ENCODE data around the gene BEGAIN.

Gene BEGAIN

DNA sequence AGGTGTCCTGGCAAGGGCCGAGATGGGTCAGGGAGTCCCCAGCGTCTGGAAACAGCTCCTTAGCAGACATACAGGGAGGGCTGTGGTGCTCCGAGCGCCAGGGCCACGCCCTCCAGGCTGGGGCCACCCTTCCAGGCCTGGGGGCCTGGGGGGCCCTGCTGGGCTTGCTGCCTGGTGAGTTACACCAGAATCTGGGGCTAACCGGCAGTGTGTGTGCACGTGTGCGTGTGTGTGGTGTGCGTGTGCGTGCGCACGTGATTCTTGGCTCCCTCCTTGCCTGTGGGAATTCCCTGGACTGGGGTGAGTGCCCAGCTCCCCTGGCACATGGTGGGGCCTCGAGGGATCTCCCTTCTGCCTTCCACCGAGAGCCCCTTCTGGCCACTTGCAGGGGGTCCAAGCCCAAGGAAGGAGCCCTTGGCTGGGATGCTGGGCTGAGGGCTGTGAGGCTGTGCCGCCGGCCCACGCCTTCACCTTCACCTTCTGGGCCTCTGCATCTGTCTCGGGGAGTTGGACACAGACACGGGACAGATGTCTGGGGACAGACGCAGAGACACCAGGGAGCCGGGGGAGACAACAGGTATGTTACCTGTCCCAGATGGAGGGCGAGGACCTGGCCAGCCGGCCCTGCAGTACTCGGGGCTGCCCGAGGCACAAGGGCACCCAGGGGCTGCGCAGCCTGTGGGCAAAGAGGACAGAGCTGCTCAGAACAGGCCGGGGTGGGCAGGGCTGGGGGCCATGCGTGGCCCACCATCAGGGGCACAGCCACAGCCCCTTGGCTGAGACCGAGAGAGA, 37.2 kb downstream of the BEGAIN start:
- DNase-seq (ENCODE audit: low read depth) = no peak

DNA sequence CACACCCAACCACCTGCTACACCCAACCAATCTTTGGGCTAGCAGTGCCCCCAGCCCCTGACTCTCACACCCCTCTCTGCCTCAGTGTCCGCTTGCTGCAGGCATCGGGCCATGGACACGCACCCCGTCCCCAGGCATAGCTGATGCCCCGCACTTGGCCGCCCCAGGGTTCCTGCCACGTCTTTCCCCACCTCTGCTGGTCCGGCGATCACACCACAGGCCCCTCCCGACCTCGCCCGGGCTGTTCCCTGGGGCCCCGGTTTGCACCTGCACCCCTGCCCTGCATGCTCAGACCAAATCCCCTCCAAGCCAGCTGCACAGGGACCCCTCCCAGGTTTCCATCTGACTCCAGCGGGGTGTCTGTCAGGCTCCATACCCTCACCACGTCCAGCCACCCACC, 38.3 kb downstream of the BEGAIN start:
- no peak for DNase-seq (ENCODE audit: low read depth)

DNA sequence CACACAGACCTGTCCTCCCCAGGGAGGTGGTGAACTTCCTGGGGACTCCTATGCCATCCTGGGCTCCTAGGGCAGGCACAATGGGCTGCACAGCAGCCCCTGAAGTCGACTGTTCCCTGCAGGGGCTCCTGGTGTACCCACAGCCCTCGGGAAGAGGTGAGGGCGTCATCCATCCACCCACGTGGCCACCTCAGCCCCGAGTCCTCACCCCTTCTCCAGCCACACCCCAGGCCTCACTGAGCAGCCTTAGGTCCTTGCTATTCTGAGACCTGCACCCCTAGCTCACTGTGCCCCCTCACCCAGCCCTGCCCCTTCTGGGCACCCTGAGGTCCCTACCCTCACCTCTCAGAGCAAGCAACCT, 38.9 kb downstream of the BEGAIN start:
- no peak for DNase-seq (ENCODE audit: low read depth)

DNA sequence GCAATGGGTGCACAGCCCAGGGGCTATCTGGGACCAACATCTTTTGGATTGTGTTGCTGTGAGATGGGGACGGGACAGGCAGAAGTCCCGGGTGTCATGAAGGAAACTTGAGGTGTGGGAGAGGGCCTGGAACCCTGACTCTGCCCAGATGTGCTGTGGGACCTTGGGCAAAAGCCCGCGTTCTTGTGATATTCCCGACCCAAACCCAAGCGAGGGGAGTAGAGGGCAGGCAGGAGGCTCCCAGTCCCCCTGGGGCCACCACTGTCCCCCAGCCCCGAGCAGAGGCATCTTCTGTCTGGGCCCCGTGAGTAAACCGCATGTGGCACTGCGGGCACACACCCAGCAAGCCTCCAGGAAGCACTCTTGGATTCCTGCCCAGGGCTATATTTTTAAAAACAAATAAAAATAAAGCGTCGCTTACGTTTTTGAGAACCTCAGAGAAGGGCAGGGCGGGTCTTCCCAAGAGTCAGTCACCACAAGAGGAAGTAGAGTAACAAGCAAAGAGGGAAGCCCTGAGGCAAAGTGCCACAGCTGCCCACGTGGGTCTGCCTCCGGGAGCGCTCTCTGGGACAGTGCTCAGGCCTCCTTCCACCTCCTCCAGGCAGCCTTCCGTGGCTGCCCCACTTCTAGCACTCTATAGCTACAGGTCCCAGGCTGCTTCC, 39.5 kb downstream of the BEGAIN start:
- peak; percentile 19 for DNase-seq (ENCODE audit: low read depth)

DNA sequence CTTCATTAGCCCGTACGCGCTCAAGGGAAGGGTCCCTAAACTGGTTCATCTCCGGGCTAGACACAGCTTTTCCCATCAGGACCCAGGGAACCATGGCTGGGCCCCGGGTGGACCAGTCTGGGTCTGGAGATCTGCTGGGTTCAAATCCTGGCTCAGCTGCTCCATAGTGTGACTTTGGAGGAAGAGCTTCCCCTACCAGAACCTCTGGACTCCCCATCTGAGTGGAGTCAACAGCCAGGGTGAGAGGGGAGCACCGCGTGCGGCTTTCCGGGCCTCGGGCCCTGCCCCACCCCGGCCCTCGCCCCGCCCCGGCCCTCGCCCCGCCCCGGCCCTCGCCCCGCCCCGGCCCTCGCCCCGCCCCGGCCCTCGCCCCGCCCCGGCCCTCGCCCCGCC, 41.2 kb downstream of the BEGAIN start:
- DNase-seq (ENCODE audit: low read depth) = no peak

DNA sequence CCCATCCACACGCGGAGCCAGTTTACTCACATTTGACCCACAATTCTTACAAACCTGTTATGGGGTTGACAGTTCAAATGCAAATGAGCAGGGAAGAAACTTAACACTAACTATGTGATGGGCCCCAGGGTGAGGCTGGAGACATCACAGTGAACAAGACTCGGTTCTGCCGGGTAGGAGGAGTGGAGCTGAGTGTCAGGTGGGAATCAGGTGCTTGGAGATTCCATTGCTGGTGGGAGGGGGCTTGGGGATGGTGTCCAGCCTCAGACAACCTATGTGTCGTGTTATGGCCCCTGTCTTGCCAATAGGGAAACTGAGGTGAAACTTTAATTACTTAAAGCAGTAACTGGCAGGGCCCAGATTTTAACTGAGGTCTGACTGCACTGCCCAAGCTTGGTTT, 41.9 kb downstream of the BEGAIN start:
- DNase-seq (ENCODE audit: low read depth) = no peak

DNA sequence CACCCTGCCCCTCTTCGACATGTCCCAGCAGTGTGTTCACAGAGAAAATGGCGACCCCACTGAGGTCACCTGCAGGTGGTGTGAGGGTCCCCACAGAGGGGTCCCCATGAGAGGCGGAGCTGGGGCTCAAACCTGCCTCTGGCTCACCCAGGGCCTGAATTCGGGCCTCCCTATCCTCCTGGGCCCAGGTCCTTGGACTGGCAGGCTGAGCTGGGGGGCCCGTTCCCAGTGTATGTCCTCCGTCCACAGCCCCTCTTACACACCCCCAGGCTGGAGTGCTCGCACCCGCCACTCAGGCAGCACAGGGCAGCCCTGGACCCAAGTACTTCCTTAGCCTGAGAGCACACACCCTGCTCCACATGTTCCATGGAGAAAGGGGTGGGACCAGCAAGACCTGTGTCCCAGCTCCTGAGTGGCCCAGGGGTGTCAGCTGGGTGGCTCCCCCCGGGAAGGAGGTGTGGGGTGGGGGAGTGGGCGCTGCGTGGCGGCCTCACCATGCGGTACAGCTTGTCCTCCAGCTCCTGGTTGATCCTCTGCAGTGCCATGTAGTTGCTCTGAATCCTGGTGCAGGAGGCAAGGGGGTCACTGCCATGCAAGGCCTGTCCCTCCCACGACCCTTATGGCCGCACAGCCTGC, 42.6 kb downstream of the BEGAIN start:
- no peak for DNase-seq (ENCODE audit: low read depth)

DNA sequence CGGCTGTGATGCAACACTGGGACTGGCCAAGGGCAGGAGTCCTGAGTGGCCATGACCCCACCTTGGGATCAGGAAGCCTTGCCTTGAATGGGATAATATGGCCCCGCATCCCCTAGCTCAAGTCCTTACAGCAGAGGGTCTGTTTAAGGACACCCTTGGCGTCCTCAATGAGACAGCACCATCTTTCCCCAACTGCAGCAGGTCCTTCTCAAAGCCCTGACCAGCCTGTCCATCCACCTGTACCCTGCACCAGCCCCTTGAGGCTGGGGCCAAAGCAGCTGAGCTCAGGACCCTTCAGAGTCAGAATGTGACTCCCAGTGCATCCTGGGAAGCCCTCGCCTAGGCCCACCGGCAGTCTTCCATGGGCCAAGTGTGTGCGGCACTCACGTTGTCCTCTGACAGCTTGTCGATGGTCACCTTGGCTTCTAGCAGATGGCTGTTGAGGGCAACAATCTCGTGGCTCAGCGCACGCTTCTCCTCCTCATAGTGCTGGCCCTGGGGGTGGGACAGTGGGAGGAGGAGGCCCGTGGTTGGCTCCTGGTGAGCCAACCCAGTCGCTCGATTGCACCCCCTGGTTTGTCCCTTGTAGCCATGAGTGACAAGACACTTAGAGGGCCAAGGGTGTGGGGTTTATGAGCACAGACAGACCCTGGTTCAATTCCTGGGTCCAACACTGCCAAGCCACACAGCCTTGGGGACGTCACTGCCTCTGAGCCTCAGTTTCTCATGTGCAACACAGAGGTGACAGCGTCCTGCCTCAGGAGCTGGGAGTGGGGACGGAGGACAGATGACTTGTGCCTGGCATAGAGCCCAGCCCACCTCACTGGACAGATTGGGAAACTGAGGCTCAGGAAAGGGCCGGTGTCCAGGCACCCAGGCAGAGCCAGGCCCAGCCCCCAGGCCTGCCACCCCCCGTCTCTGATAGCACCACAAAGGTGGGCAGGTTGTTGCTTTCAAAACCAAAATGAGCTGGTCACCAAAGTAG, 43.5 kb downstream of the BEGAIN start:
- no peak for DNase-seq (ENCODE audit: low read depth)

DNA sequence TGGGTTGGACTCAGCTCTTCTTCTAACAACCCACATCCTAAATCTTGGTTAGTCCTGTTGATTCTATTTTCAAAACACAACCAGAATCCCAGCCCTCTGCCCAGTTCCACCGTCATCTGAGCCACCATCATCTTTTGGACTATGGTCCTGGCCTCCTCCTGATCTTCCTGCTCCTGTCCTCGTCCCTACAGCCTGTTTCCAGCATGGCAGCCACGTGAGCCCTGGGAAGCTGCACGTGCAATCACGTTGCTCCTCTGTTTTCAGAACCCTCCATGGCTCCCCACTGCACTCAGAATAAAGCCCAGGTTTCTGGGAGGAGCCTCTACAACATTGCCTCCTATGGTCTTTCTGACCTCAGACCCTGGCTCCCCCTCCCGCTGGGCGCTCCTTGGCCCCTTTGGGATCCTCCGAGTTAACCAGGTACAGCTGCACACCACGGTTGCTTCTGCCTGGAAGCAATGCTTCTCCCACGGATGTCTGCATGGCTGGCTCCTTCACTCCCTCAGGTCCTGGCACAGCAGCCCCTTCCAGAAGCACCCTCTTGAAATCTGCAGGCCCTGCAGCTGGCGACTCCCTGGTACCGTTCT, 44.5 kb downstream of the BEGAIN start:
- no peak for DNase-seq (ENCODE audit: low read depth)

DNA sequence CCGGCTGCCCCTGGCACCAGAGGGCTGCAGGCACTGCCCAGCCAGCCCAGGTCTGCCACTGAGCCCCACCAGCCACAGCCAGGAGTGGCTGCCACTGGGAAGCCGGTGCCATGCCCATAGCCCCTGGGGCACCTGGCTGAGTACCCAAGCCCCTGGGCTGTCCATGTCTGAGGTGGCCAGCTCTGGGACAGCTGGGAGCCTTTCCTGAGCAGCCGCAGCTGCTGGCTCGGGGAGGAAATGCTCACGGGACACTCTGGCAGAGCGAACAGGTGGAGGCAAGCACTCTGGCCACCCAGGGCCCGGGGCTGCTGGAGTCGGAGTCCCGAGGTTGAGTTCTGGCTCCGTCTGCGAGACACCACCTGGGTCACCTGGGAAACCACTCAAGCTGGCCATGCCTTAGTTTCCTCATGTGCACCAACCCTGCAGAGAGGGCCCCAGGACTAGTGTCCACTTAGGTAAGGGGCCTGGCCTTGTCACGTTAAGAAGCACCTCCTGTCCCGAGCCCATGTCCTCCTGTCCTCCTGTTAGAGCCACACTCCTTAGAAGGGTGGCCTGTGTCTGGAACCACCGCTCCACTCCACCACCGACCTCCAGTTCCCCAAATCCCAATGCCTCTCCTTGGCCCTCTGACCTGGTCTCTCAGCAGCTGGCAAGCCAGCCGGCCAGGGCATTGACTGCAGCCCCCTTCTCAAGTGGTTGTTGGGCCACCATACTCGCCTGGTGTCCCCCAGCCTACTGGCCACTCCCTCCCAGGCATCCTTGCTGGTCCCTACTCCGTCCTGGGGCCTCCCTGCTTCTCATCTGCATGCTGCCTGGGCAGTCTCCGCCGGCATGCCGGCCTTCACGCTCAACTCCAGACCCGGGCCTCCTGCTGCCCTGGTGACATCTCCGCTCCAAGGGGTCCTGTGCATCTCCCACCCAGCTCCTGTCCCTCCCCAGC, 45.3 kb downstream of the BEGAIN start:
- DNase-seq (ENCODE audit: low read depth) = no peak

DNA sequence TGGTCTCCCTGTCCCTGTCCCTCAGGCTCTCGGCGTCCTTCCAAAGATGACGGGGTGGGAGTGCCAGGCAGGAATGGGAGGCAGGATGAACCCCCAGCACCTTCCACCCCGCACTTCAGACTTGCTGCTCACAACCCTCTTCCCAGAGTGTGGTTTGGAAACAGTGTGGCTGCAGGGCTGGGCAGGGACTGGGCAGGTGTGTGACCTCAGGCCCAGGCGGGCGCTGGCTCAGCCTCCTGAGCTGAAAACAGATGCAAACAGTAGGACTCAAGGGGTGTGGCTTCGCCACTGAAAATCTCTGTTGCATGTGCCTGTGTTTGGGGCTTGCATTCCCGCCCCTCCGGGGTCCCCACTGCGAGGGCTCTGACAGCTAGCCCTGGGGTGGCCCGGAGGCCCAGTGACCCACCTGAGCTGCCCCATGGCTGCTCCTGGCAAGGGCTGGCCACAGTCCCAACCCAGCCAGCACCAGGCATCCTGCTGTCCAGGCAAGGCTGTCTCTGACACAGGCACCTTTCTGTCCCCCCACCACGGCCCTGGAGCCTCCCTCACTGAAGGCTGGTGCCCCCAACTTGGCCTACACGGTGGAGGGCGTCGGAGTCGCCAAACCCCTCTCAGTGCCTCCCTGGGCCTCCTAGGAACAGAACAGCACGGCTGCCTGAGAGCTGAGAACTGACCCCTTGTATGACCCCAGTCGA, 46.1 kb downstream of the BEGAIN start:
- no peak for DNase-seq (ENCODE audit: low read depth)

DNA sequence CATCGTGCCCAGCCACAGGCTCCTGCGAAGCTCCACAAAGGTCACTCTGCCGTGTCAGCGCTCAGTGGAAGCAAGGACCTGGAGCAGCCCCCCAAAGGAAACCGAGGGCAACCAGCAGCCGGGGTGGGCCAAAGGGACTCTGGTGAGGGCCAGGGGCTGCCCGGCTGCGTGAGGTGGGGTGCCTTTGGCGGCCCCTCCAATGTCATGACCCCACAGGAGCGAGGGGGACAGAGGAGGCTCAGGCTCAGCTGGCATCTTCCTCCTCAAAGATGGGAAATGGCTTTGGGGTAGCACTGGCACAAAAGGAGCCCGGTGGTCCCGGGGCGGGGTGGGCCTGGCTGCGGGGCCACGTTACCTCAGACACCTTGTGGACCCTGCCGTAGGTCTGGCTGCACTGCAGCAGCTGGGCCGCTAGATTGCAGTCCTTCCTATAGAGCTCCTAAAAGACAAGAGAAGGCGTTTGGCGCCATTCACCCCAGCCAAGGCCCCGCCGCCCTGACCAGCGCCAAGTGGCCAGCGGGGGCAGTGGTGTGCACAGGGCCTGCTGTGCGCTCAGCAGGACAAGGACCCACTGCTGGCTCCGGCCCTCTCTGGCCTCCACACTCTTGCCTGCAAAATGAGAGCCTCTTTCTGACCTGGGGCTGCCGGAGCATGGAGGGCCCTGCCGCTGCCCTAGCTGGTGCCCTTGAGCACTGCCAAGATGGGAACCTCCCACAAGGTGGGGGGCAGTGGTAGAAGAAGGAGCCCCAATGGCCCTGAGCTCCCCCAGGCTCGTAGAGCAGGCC, 46.9 kb downstream of the BEGAIN start:
- DNase-seq (ENCODE audit: low read depth) = no peak

DNA sequence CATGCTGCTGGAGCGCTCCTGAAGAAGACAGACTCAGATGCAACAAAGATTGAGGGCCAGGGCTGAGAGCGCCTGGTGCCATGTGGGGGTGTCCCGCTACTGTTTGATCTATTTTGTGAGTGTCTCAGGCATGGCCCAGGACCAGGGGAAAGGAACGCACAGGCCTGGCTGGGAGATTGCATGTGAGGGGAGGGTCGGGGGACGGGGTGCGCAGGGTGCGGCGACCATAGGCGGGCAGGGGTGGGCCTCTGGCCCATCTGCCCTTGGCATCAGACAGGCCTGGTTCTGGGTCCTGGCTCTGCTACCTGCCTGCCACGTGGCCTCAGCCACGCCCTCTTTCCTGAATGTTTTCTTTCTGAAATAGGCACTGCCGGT, 47.5 kb downstream of the BEGAIN start:
- no peak for DNase-seq (ENCODE audit: low read depth)

DNA sequence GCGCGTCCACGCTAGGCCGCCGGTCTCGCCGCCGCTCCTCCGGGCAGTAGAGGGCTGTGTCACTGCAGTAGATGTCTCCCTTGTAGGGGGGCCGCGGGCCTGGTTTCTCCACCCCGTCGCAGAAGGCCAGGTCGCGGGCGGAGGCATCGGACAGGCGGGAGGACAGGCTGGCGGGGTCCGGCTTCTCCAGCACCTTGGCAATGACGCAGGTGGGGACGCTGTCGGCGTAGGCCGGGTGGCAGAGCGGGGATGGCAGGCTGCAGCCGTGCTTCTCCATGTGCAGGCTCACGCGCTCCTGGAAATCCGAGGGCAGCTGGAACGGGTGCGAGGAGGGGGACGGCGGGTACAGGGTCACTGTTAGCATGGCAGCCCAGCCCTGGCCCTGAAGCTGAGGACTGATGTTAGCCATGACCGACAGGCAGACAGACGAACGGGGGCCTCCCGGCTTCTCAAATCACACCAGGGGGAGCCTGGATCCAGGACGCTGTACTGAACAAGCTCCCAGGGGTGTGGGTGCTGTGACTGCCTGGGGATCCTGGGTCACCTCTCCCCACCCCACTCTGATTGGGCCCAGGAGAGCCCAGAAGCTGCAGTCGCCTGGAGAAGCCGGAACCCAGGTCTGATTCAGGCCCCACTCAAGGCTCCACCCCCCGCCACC, 48.1 kb downstream of the BEGAIN start:
- DNase-seq (ENCODE audit: low read depth) = no peak

DNA sequence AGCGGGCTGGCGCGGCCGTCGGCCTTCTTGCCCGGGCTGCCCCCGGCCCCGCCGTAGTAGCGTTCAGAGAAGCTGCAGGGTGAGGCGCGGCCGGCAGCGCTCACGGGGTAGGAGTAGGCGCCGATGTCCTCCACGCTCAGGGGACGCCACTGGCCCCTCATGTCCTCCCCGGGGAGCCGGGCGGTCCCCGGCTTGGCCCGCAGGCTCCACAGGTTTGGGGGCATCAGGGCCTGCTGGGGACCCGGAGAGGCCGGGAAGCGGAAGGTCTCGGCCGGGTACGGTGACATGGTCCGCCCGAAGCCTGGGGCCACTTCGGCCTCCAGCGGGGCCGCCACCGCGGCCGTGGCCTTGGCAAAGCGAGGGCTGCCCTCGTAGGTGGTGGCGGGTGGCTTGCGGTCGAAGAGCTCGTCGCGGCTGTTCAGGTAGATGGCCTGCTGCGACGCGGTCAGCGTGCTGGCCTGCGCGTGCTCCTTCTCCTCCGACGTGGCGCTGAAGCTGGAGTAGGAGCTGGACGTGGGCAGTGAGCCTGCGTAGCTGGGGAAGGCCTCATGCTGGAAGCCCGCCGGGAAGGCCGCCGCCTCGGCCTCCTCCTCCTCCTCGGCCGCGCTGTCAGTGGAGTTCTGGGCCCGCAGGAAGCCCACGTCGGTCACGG, 48.7 kb downstream of the BEGAIN start:
- DNase-seq (ENCODE audit: low read depth) = no peak

DNA sequence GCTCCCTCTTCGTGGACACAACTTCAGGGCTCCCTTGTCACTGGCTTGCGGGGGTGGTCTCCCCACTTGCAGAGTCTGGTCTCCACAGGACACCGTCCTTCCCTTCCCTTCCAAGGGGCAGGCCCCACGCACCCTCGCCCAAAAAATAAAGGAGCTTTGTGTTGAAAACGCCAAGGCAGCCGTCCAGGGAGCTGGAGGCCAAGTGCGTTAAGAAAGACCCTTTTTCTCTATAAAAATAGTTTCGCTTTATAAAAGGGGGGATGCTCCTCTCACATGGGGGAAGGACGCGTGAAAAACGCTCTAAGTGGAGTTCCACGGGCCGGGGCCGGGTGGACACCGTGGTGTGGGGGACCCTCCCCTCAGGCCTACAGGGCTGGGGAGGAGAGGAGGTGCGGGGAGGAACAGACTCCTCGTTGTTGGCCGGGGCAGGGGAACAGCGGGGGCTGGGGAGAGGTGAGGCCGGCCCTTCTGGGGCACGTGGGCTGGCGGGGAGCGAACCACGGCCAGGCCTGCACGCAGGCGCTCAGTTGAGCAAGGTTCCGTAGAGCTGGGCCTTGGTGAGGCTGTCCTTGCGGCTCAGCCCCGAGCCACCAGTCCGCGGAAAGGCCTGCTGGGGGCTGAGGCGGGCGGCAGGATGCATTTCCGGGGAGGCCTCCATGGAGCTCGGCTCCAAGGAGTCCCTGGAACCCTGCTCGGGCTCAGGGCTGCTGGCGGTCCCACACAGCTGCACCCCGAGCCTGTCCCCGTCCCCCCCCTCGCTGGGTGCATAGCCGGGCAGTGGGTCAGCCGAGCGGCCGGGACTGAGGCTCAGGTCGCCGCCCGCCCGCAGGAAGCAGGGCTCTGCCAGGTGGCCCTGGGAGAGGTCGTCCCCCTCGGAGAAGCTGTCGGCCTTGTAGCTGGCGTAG, 49.5 kb downstream of the BEGAIN start:
- DNase-seq (ENCODE audit: low read depth) = no peak

All from stimulated activated CD8-positive, alpha-beta memory T cell treated with anti-CD3 and anti-CD28 coated beads, Interleukin-12 subunit alpha, Interleukin-12 subunit beta, amount 100 ng/mL, for 1 hour (primary cell).